Measurements from ENCODE around the gene ITPK1.

The ITPK1 gene

GRCh38 chr14:92936085-92936484 lies 179.6 kb downstream of the ITPK1 start:
- DNase-seq (ENCODE audit: low spot score), result no peak

GRCh38 chr14:92935446-92935845 lies 180.3 kb downstream of the ITPK1 start:
- no peak for DNase-seq (ENCODE audit: low spot score)

GRCh38 chr14:92934196-92935085 lies 181.3 kb downstream of the ITPK1 start:
- DNase-seq (ENCODE audit: low spot score), result no peak

GRCh38 chr14:92933481-92933880 lies 182.2 kb downstream of the ITPK1 start:
- DNase-seq (ENCODE audit: low spot score), result no peak

GRCh38 chr14:92932448-92933395 lies 183.0 kb downstream of the ITPK1 start:
- no peak for DNase-seq (ENCODE audit: low spot score)

- no peak for DNase-seq (ENCODE audit: low spot score)
These were observed 183.9 kb downstream of the ITPK1 start for GRCh38 chr14:92931681-92932447.

GRCh38 chr14:92930737-92931602 lies 184.8 kb downstream of the ITPK1 start:
- no peak for DNase-seq (ENCODE audit: low spot score)

- no peak for DNase-seq (ENCODE audit: low spot score)
These were observed 185.8 kb downstream of the ITPK1 start for GRCh38 chr14:92929689-92930608.

- no peak for DNase-seq (ENCODE audit: low spot score)
These were observed 186.6 kb downstream of the ITPK1 start for GRCh38 chr14:92928961-92929688.

GRCh38 chr14:92928258-92928629 lies 187.5 kb downstream of the ITPK1 start:
- DNase-seq (ENCODE audit: low spot score), result no peak

- no peak for DNase-seq (ENCODE audit: low spot score)
These were observed 188.1 kb downstream of the ITPK1 start for GRCh38 chr14:92927349-92928257.

GRCh38 chr14:92926931-92927330 lies 188.8 kb downstream of the ITPK1 start:
- DNase-seq (ENCODE audit: low spot score), result no peak

GRCh38 chr14:92926180-92926845 lies 189.4 kb downstream of the ITPK1 start:
- DNase-seq (ENCODE audit: low spot score), result no peak

GRCh38 chr14:92925446-92925845 lies 190.3 kb downstream of the ITPK1 start:
- DNase-seq (ENCODE audit: low spot score), result no peak

- DNase-seq (ENCODE audit: low spot score), result no peak
These were observed 191.5 kb downstream of the ITPK1 start for GRCh38 chr14:92924247-92924646.

- DNase-seq (ENCODE audit: low spot score), result no peak
These were observed 192.0 kb downstream of the ITPK1 start for GRCh38 chr14:92923744-92924103.

GRCh38 chr14:92922883-92923743 lies 192.6 kb downstream of the ITPK1 start, which contains the start of gene CHGA:
CHGA (plus strand) TSS chr14:92923150; CDS start chr14:92923360, 210 bp downstream.
- DNase-seq (ENCODE audit: low spot score), result no peak

All from RKO (cell line).